Activated naive CD8-positive, alpha-beta T cell (primary cell): ENCODE results near the gene SPEN.
"Not testable (repeated sequence)": the region's sequence is repeated elsewhere in the genome, so short reads cannot be mapped to it uniquely, and the experiment has no call there.

Experiments
- H3K27ac Mint-ChIP-seq: one replicate; pipeline ENCODE4 v1.8.0; 2021; ENCODE audit warnings: mixed read lengths
- H3K27me3 Mint-ChIP-seq: one replicate; pipeline ENCODE4 v1.8.0; 2021; ENCODE audit warnings: mixed read lengths
- H3K36me3 Mint-ChIP-seq: one replicate; pipeline ENCODE4 v1.8.0; 2021; ENCODE audit warnings: mixed read lengths
- H3K4me1 Mint-ChIP-seq: one replicate; pipeline ENCODE4 v1.8.0; 2021; ENCODE audit warnings: low read depth, mixed read lengths
- H3K4me3 Mint-ChIP-seq: one replicate; pipeline ENCODE4 v1.8.0; 2021; ENCODE audit warnings: mild to moderate bottlenecking, mixed read lengths
- H3K9me3 Mint-ChIP-seq: one replicate; pipeline ENCODE4 v1.8.0; 2021; ENCODE audit warnings: low read depth, mixed read lengths

SPEN gene

GRCh38 chr1:15825800-15826199 lies 21.7 kb upstream of the SPEN start:
- Mint-ChIP-seq H3K36me3 (peaks cover 2% of the 10 kb centered on the region), H3K4me3 (no peak overlapping the region), H3K27ac (no peak overlapping the region), H3K9me3 (no peaks in the 10 kb centered on the region), H3K4me1 (peaks cover 7% of the 10 kb centered on the region), H3K27me3 (no peaks in the 10 kb centered on the region)

- Mint-ChIP-seq H3K36me3 (peaks cover 5% of the 10 kb centered on the region), H3K27ac (no peak overlapping the region), H3K9me3 (no peaks in the 10 kb centered on the region), H3K27me3 (no peaks in the 10 kb centered on the region), H3K4me3 (no peak overlapping the region), H3K4me1 (peaks cover 11% of the 10 kb centered on the region)
These were observed 20.5 kb upstream of the SPEN start for GRCh38 chr1:15826810-15827507.

GRCh38 chr1:15827567-15827966 lies 19.9 kb upstream of the SPEN start:
- not testable (repeated sequence) for H3K4me3 Mint-ChIP-seq, H3K36me3 Mint-ChIP-seq, H3K27ac Mint-ChIP-seq, H3K27me3 Mint-ChIP-seq, H3K9me3 Mint-ChIP-seq
- peaks cover 12% of the 10 kb centered on the region for H3K4me1 Mint-ChIP-seq

- not testable (repeated sequence) for H3K36me3 Mint-ChIP-seq, H3K9me3 Mint-ChIP-seq, H3K4me3 Mint-ChIP-seq, H3K27me3 Mint-ChIP-seq, H3K27ac Mint-ChIP-seq
- H3K4me1 Mint-ChIP-seq = peaks cover 23% of the 10 kb centered on the region
These were observed 18.6 kb upstream of the SPEN start for GRCh38 chr1:15828931-15829330.

- Mint-ChIP-seq H3K9me3 (no peaks in the 10 kb centered on the region), H3K27me3 (no peaks in the 10 kb centered on the region), H3K4me1 (peaks cover 26% of the 10 kb centered on the region), H3K36me3 (peaks cover 3% of the 10 kb centered on the region), H3K27ac (peak overlapping the region; percentile 17), H3K4me3 (no peak overlapping the region)
These were observed 17.2 kb upstream of the SPEN start for GRCh38 chr1:15830258-15830657.

- Mint-ChIP-seq H3K27ac (peak overlapping the region; percentile 98), H3K36me3 (peaks cover 3% of the 10 kb centered on the region), H3K9me3 (no peaks in the 10 kb centered on the region), H3K4me1 (peaks cover 42% of the 10 kb centered on the region), H3K27me3 (no peaks in the 10 kb centered on the region), H3K4me3 (peak overlapping the region; percentile 92)
These were observed 14.3 kb upstream of the SPEN start for GRCh38 chr1:15833069-15833679.

DNA sequence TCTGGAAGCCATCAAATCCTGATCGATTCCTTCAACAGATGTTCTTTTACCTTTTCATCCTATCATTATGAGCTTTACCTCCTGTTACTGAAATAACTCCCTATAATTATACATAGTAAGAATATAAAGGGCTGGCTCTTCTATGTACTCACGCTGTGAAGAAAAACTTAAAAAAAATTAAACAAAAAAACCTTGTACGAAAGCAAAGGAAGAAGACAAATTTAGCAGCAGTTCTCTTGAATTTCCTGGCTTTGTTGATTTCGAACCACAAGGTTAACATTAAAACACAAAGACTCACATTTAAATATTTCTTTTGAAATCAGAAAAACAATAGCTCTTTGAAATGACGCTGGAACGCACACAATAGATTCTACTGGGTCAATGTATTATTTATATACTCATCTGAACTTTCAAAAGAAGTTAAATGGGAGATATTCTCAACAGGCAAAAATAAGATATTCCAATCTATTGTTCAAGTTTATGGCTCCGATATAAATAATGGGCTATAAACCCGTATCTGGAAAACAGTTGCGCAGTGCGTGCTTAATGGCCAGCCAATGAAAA lies 13.6 kb upstream of the SPEN start:
- peak overlapping the region; percentile 98 for H3K27ac Mint-ChIP-seq

DNA sequence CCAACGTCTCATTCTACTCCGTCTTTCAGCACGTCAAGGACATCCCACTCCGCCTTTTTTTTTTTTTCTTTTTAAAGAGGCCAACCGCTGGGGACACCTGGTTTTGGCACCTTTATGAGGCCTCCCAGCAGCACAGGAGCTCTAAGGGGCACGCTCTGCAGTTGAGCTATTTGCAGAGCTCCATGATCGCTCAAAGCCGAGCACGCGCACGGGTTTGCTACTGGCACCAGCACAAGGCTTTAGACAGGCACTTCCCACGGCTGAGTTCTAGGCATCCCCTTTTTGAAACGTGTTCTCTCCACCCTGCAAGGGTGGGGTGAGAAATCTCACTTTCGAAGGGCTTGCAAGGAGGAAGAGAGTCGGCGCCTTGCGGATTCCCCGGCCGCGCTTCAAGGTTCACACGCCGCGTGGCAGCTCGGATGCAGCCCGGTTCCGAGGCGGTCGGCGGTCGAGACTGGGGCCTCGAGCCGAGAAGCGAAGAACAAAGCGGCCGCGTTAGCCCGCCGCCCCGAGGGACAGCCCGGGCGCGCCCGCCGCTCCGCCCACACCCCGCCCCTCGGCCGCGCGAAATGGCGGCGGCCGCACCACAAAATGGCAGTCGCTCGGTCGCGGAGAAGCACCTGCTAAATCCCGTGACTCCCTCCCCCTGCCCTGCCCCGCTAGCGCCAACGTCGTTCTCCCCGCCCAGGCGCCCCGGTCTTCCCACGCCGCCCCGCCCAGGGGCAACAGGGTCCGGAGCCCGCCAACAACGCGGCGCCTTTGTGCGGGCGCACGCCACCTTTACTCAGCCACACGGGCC lies 12.9 kb upstream of the SPEN start:
- Mint-ChIP-seq H3K27ac (peak overlapping the region; percentile 98), H3K9me3 (no peaks in the 10 kb centered on the region), H3K4me3 (peak overlapping the region; percentile 92), H3K4me1 (peaks cover 42% of the 10 kb centered on the region), H3K36me3 (peaks cover 3% of the 10 kb centered on the region), H3K27me3 (no peaks in the 10 kb centered on the region)

More for the DNA sequence above, 13.6 kb upstream of the SPEN start:
- peaks cover 42% of the 10 kb centered on the region for H3K4me1 Mint-ChIP-seq
- H3K9me3 Mint-ChIP-seq = no peaks in the 10 kb centered on the region
- peaks cover 3% of the 10 kb centered on the region for H3K36me3 Mint-ChIP-seq
- peak overlapping the region; percentile 92 for H3K4me3 Mint-ChIP-seq
- H3K27me3 Mint-ChIP-seq = no peaks in the 10 kb centered on the region

DNA sequence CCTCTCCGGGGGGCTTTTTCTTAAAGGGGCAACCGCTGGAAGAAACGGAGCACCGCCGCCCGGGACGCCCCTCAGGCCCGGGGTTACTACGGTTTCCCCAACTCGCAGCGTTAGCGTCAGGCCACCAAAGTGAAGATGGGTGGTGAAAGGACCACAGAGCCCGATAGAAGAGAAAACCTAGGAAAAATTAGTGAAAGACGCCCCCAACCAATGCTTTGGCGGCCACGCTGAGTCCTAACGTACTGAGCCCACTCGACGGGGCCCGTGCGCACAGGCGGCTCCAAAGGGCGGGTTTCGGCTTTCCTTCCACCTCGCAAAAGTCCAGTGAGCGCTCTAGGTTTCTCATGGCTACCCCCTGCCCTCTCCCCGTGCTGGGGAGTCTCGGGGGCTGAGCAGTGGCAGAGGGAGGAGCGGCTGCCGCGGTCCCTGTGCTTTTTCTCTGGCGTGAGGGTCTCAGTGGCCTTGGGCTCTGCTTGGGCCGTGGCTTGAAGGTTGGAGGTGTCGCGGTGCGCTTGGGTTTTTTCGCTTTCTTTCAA lies 12.2 kb upstream of the SPEN start:
- Mint-ChIP-seq H3K27ac (peak overlapping the region; percentile 98), H3K4me1 (peaks cover 37% of the 10 kb centered on the region), H3K9me3 (no peaks in the 10 kb centered on the region), H3K36me3 (peaks cover 3% of the 10 kb centered on the region), H3K27me3 (no peaks in the 10 kb centered on the region), H3K4me3 (peak overlapping the region; percentile 91)

DNA sequence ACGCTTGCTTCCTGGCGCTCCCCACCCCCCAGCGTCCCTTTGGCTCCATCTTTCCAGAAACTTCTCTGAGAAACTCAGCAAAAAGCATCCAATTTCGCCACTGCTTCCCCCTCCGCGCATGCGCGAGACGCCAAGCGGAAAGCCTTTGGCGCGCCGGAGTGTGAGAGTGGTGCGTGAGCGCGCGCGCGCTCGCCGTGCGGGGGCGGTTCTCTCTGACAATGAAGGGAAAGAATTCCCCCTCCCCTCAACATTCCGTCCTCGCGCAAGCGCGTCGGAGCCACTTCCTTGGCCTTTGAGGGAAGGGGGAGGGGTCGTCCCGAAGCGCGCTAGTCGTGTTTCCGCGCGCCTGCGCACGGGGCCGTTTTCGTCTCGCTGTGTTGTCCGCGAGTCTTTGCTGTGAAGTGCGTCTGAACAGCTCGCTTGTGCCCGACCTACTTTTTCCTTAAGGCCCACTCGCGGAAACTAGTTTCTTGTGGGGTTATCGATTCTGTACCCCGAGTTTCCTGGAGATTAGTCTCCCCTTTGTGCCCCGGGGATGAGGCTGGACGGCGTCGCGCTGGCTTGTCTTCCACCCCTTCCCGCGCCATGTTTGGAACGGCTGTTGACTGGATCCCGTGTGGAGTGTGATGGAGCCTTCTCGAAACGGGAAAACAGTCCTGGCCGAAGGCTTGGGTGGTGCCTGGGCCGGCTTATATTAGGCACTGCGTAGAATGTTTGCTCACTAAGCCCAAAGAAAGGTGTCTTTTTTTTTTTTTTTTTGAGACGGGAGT lies 11.6 kb upstream of the SPEN start:
- Mint-ChIP-seq H3K27me3 (no peaks in the 10 kb centered on the region), H3K4me1 (peaks cover 35% of the 10 kb centered on the region), H3K27ac (peak overlapping the region; percentile 98), H3K4me3 (peak overlapping the region; percentile 91), H3K36me3 (peaks cover 3% of the 10 kb centered on the region), H3K9me3 (no peaks in the 10 kb centered on the region)

- H3K4me1 Mint-ChIP-seq = peaks cover 35% of the 10 kb centered on the region
- H3K36me3 Mint-ChIP-seq, H3K27me3 Mint-ChIP-seq, H3K9me3 Mint-ChIP-seq: not testable (repeated sequence)
- H3K4me3 Mint-ChIP-seq = peak overlapping the region; percentile 91
- H3K27ac Mint-ChIP-seq = peak overlapping the region; percentile 98
These were observed 11.1 kb upstream of the SPEN start for GRCh38 chr1:15836511-15836771.

DNA sequence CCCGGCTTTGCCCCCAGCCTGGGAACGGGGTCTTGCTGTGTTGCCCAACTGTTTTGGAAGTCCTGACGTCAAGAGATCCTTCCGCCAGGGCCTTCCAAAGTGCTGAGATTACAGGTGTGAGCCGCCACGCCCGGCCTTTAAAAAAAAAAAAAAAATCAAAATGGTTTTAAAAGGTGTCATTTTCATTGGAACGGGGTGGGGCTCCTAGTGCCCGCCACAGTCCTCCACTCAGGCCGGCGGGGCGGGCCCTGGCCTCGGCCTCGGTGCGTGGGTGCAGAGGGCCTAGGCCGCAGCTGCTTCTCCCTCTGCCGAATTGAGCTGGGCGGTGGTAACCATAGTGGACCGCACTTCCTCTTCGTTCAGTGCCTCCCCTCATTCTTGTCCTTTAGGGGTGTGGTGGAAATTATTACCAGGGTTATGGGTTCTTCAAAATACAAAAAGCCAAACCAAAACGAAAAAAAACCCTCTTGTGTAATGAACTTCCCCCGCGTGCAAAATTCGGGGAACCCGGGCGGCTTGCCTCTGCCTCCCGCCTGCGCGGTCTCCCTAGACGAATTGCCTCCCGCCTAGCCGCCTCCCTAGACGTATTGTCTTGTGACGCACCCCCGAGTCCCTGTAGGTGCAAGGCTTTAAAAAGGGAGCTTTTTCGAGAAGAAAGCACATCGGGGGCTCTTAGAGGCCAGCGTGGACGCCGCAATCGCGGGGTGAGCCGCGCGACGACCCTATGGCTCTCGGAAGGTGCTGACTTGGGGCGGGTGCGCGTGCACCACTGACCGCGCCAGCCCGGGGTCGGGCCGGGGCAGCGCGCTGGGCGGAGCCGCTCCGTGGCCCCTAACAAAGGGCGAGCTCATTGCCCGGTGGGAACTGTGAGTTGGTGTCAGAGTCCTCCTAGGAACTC lies 10.5 kb upstream of the SPEN start:
- Mint-ChIP-seq H3K9me3 (no peaks in the 10 kb centered on the region), H3K27ac (peak overlapping the region; percentile 98), H3K27me3 (no peaks in the 10 kb centered on the region), H3K36me3 (no peaks in the 10 kb centered on the region), H3K4me1 (peaks cover 30% of the 10 kb centered on the region), H3K4me3 (peak overlapping the region; percentile 91)

DNA sequence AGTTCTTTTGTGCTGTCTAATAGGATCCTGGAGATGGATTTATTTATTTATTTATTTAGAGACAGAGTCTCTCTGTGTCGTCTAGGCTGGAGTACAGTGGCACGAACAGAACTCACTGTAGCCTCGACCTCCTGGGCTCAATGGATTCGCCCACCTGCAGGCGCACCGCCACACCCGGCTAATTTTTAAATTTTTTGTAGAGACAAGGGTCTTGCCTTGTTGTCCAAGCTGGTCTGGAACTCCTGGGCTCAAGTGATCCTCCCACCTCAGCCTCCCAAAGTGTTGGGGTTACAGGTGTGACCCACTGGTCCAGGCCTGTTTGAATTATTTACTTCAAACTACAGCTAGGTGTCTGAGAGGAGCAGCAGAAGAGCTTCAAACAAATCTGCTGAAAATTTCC lies 9.6 kb upstream of the SPEN start:
- H3K27ac Mint-ChIP-seq = no peak overlapping the region
- no peaks in the 10 kb centered on the region for H3K9me3 Mint-ChIP-seq
- no peak overlapping the region for H3K4me3 Mint-ChIP-seq
- no peaks in the 10 kb centered on the region for H3K27me3 Mint-ChIP-seq
- H3K36me3 Mint-ChIP-seq = no peaks in the 10 kb centered on the region
- peaks cover 27% of the 10 kb centered on the region for H3K4me1 Mint-ChIP-seq

DNA sequence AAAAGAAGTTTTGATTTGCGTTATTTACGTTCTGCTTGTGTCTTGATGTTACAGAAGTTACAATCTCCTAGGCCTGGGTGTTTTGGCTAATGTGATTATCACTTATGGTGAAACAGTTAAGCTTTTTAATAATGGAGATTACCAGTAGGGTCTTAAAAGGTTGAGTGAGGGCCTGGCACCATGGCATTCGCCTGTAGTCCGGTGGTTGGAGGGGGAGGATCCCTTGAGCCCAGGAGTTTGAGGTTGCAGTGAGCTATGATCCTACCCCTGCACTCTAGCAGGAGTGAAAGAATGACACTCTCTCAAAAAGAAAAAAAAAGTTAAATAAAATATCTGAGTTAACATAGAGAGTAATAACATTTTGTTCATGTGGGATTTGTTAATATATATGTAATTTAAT lies 8.8 kb upstream of the SPEN start:
- Mint-ChIP-seq H3K4me3 (no peak overlapping the region), H3K27ac (no peak overlapping the region)

More for the DNA sequence above, 8.8 kb upstream of the SPEN start:
- H3K27me3 Mint-ChIP-seq = no peaks in the 10 kb centered on the region
- peaks cover 22% of the 10 kb centered on the region for H3K4me1 Mint-ChIP-seq
- H3K36me3 Mint-ChIP-seq = no peaks in the 10 kb centered on the region
- no peaks in the 10 kb centered on the region for H3K9me3 Mint-ChIP-seq
